GM21529 (cell line): ENCODE results near the gene PDE4D.
"Not testable (repeated sequence)": the region's sequence is repeated elsewhere in the genome, so short reads cannot be mapped to it uniquely, and the experiment has no call there.

Source experiments
- ATAC-seq: cut with Tn5 transposase; IDR thresholded peaks from one replicate; pipeline ENCODE4 v1.9.1; 2021; ENCODE audit not compliant: unreplicated experiment

Gene PDE4D

DNA sequence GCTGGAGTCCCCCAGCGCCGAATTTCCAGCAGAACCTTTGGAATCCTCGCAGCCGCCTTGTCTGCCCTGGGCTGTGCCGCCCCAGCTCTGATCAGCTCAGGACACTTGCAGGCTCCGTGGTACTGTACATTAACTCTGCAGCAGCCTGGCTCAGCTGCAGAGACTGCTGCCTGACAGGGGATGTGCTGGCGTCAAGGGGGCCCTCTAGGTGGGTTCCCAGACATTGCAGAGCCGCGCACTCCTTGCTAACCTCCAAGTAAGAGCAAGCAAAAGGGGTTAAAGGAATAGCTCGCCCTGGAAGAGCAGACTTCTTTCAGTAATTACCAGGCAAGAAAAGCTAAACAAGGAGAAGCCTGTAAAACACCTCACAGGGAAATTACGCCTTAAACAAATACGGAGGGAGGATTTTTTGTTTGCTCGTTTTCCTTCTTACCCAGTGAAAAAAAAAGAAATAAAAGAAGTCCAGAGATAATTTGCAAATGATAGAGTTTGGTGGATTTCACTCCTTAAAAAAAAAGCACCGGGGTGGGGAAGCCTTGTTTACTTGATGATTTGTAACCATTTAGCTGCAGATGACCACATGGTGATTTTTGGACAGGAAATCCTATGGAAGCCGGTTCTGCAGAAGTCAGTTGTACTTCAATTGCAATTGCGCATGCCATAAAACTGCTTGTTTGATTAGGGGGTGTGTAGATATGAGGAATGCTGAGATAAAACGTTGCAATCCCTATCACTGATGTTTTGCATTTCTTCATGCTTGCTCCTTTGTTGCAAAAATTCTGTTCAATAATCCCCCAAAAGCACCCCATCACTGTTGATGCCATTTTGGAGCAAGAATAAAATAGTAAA, 305.8 kb downstream of the PDE4D start:
- ATAC-seq, result no peak

DNA sequence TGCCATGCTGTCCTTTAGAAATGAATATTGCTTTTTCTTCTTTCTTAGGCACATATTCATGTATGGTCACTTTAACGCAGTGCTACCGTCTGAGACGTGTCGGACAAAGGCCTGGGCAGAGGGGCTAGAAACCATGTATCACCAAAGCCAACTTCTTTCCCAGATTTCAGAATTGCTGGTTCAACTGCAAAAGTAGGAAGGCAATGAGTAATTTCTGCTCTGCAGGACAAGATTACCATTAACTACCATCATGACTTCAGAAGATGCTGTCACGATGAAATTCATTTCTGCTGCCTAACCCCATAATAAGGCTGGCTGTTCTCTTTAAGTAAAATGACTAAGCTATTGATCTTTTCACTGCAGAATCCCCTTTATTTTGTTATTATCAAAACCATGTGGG, 306.7 kb downstream of the PDE4D start:
- ATAC-seq, result no peak

GRCh38 chr5:59584858-59585846, 308.4 kb downstream of the PDE4D start:
- no peak for ATAC-seq

DNA sequence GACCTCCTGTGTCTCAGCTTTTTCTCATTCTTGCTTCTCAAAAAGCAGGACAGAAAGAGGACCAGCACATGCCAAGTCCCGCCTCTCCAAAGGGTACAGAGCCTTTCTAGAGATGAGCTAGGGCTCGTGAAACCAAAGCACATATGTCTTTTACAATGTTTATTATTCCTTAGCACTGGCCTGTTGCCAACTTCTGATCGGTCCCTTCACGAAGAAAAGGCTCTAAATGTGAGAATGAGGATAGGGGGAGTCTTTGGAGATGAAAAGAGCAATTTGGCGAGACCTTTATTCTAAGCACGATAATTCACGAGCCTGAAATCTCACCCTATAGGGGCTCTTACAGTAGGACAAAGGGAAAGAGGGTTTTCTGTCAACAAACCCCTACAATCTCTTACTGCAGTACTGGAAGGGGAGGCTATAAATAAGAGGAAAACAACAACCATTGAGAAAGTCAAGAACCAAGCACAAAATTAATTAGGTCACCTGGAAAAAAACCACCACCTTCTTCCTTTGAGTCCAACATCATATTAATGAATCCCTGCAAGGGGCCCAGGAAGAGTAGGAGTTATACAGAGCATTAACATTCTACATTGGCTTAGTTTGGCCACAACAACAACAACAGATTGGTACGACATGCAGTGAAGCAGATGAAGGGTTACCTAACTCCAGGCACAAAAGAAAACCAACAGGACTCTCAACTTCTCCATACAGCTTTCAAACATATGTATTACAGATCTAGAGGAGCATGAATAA, 309.5 kb downstream of the PDE4D start:
- no peak for ATAC-seq

GRCh38 chr5:59583151-59583809, 310.2 kb downstream of the PDE4D start:
- ATAC-seq, result no peak

GRCh38 chr5:59582746-59583145, 310.8 kb downstream of the PDE4D start:
- no peak for ATAC-seq

GRCh38 chr5:59579824-59580167, 313.7 kb downstream of the PDE4D start:
- no peak for ATAC-seq

DNA sequence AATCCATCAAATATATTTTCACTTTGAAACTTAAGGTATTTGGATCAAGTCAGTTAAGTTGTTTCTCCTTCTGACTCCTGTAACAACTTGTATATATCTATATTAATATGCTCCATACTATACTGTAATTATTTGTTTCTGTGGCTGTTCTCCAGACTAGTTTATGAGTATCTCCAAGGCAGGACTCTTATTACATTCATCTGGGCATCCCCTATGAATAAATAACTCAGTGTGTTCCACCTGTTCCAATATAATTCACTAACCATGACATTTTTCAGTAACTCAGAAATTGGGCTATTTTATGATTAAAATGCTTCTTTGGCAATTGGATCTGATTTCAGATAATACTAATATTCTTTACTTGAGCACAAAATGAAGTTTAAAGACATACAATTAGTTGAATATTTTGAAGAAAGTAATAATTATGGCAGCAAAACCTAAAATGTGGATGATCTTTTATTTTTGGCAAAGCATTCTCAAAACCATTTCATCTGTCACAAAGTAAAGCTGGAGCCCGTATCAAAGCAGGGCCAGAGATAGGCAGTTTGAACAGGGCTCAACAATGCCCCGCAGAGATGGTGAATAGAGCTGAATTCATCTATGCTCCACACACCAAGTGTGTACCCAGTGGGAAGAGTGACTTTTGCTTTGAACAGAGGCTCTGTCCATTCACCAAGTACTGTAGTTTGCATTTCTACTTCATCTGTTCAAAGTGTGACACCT, 314.3 kb downstream of the PDE4D start:
- ATAC-seq, result no peak

GRCh38 chr5:59577485-59577884, 316.0 kb downstream of the PDE4D start:
- ATAC-seq, result no peak

GRCh38 chr5:59575648-59576445, 317.7 kb downstream of the PDE4D start:
- ATAC-seq, result no peak

- not testable (repeated sequence) for ATAC-seq
Observed at GRCh38 chr5:59573509-59573908, 320.0 kb downstream of the PDE4D start.

- no peak for ATAC-seq
Observed at GRCh38 chr5:59571067-59571466, 322.5 kb downstream of the PDE4D start.

DNA sequence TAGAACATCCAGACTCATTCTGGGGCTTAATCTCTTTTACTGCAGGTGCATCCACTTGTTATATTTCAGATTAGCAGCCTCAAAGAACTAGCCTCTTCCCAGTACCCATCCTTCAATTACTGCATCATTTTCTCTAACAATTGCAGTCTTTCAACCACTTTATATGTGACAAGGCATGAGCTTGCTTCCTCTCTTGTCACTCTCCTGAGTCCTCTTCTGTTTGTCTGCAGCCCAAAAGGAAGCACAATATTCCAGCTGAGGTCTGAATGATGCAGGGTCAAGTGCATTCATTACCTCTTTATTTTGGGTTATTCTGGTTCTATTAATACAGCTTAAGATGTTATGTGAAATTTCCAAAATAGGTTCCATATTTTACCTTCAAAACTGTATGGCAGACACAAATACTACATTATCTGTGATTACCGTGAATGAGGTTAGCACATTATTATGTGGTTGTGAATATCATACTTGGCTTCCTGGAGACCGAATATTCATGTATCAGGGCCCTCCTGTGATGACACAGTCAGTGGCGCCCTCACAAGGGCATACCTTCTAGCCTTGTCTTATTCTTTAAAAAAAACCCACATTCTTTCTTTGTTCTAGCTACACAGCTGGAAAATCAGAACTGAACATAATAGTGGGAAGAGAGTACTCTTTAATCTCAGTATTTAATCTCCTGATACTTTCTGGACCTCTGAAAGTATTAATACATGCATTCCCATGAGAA, 323.8 kb downstream of the PDE4D start:
- ATAC-seq, result no peak

- no peak for ATAC-seq
Observed at GRCh38 chr5:59569158-59569557, 324.4 kb downstream of the PDE4D start.

- no peak for ATAC-seq
Observed at GRCh38 chr5:59568161-59568560, 325.4 kb downstream of the PDE4D start.

DNA sequence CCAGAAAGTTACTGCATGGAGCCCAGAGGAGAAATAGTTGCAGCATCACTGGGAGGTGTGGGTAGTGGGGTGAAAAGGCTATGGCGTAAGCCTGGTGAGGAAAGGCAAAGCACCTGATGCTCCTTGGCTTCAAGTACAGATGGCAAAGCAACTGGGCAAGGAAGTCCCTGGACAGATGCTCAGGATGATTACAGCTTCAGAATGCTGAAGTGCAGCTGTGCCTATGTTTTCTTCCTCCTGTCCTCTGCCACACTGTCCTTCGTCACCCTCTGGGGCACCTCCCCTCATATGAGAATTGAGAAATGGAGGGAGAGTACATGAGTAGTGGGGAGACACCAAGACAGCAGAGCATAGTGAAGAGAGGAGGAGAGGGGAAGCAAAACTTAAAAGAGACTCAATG, 328.0 kb downstream of the PDE4D start:
- ATAC-seq, result no peak

DNA sequence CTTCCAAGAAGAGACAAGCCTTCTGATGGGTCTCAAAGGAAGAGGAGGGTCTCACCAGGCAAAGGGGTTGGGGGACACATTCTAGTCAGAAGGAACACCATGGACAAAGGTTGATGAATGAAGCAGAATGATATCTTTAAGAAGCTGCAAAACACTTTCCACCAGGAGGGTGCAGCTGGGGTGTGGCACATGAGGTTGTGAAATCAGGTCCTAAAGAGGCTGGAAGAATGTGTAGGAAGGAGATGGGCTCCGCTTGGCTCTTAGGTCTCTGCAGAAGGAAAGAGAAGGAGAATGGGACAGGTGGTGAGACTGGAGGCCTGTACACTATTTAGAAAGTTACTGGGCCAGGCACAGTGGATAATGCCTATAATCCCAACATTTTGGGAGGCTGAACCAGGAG, 328.6 kb downstream of the PDE4D start:
- no peak for ATAC-seq

DNA sequence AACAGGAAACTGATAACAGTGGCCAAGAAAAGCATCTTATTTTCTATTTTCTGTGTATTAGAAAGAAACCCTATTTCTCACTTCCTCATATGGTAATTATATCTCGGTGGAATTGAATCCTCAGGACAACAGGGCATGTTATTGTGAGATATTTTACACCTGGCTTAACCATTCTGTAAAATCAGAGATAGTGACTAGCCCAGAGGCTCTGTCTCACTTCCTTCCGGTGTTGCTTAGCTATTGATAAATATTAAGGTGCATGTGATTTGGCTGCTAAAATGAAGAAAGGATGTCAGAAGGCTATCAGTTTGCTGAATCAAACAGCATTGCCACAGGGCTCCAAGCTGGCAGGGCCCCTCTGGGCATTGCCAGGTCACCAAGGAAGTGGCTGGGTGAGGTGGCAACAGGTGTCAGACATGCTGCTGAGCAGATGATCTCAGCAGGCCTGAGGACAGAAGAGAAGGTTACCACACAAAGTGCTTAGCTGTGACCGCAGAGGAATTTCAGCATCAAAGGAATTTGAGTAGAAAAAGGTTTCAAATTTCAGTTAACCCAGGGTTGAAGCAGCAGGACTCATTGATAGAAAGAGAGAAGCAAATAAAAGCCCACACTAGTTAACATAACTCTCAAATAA, 330.7 kb downstream of the PDE4D start:
- ATAC-seq, result peak; percentile 93
